Stimulated activated CD8-positive, alpha-beta memory T cell treated with anti-CD3 and anti-CD28 coated beads, Interleukin-2, amount 100 ng/mL, for 1 hour (primary cell): ENCODE data around the gene SPEG.

Experiments used
- DNase-seq, 2 donors: peaks; one replicate each; pipeline ENCODE4 v3.0.0-alpha.2; 2020; ENCODE audit warnings: low read depth in 2 of 2

Gene SPEG

DNA sequence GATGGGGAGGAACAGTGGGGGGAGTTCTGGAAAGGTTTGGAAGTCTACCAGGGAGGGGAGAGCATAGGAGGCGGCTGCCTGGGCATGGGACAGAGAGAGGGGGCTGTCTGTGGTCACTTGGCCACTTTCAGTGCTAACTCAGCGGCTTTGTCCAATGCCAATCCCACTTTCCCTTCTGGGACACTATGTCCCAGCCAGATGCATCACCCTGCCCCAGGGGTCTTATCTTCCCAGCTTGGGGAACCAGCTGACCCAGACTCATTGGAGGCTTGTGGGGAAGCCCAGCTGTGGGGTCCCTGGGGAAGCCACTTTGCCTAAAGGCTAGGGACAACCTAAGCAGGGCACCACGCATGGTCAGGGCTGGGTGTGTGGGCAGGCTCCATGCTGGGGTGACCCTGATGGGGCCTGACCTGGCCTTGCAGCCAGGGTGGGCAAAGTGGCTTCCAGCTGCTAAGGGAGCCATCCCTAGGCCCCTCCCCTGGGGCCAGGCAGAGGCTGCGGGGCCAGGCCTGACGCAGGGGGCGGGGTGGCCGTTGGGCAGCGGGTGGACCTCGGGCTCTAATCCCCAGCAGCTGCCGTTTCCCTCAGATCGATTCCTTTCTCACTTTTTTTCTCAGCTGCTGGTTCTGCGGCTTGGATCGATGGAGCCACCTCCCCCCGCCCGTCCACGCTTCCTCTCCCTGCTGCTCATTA, 78.0 kb downstream of the SPEG start:
- DNase-seq = no peak

DNA sequence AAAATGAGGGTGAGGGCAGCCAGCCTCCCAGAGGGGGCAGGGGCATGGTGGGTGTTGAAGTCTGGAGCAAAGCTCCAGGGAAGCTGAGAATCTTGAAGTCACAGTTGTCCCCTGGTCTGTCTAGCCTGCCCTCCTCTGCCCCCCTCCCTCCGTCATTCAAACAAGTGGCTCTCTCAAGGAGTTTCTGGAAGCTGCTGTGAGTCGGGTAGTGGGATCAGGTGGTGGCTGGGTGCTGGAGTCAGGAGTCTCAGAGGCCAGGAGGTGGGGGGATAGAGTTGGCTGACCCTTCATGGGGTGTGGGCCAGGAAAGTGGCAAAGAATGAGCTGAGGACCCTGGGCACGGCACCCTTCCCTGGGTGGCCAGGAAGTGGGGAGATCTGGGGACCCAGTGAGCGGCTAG, 79.1 kb downstream of the SPEG start:
- DNase-seq = no peak

DNA sequence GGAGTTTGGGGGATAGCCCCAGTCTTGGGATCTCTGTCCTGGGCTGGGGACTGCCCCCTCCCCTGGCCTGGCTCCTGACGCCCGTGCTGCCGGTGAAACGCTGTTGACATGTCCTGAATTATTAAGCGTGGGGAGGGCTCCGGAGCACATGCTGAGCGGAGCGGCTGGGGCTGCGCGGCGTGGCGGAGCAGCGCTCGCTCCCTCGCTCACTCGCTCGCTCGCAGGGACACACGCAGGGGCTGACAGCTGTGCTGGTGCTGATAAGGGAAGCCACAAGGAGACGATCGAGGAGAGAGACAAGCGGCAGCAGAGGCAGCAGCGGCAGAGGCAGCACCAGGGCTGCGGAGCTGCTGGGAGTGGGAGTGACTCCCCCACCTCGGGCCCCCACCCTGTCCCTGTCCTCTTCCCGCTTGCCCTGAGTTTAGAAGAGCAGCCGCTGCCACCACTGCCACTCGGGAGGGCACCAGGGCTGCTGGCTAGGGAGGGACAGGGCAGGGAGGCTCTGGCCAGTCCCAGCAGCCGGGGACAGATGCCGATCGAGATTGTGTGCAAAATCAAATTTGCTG, 79.6 kb downstream of the SPEG start, which contains the start of gene ASIC4:
Gene ASIC4, plus strand, starts transcription at position 287 of the 566 bp plus-strand sequence. Its CDS starts 243 bp downstream, at position 530.
- no peak for DNase-seq

GRCh38 chr2:219514836-219515235, 80.2 kb downstream of the SPEG start:
- DNase-seq = no peak

DNA sequence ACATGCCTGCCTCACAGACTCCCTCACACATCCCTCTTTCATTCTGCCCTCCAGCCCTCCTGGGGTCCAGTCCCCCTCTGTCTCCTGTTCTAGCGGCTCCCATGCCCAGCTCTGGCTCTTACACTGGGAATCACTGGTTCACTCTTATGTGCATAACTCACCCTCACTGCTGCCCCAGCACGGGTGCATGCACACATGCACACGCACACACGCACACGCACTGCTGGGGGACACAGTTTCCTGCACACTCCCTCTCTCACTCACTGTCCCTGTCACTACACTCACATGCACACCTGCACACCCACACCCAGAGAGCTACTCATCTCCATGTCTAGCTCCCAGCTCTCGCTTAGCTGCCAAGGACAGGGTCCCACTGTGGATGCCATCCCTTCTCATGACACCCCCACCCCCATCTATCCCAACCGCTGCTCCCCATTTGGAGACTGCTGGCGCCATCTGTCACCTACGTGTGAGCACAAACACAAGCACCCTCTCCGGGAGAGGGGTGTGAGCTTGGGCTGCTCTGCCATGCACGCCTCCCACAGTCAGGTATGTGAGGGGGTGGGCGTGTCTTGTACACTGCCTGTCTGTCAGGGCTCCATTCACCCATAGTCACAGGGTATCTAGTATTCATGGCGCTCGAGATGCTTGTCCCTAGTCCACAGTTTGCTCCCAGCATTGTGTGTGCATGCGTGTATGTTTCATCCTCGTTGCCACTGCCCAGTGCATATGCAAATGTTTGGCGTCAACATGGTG, 81.4 kb downstream of the SPEG start:
- DNase-seq = no peak

GRCh38 chr2:219516888-219517287, 82.2 kb downstream of the SPEG start:
- DNase-seq = no peak

GRCh38 chr2:219517954-219518778, 83.5 kb downstream of the SPEG start:
- no peak for DNase-seq

GRCh38 chr2:219519526-219519916, 84.9 kb downstream of the SPEG start:
- no peak for DNase-seq

DNA sequence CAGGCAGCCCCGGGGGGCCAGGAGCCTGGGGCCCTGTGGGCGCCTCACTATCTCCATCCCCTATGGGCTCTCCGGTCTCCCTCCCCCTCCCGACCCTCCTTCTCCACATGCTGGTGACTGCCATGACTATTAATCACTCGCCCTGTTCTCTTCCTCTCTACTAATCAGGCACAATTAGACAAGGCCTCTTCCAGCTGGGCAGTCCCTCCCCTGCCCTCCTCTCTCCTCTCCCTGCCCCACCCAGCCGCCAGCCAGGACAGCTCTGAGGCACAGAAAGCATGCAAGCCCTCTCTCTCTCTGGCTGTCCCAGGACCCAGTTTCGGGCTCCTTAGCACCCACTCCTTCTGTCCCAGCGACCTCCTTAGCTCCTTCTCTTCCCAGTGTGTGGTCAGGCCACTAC, 85.4 kb downstream of the SPEG start:
- no peak for DNase-seq

DNA sequence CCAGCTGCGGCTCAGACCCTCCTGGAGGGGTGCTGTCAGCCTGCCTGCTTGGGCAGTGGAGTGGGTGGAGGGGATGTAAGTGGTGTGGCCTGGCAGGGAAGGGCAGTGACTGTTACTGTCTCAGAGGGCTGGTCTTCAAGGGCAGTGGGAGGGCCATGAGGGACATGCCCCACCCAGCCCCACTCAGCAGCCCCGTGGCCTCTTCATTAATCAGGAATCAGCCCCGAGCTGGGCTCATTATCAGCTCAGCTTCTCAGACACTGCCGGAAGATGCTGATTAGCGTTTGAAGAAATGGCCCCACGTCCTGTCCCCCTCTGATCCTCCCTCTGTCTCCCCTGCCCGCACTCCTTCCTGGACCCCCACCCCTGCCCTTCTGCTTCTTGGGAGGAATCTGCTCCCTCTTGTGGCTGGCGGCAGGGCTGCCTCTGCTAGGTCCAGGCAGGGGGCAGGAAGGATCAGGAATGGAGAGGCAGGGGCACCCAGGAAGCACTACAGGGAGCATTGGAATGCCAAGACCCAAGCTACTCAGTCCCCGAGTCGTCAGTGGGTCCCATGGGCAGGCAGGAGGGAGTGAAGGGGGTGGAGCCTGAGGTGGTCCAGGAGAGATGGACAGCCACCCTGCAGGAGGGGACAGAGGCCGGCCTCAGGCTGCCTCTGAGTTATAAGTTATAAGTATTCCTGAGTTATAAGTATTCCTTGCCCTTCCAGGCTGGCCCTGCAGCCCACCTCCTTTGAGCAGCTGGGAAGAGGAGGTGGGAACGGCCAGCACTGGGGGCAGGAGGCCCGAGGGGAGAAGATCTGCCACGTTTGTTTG, 86.6 kb downstream of the SPEG start:
- no peak for DNase-seq

DNA sequence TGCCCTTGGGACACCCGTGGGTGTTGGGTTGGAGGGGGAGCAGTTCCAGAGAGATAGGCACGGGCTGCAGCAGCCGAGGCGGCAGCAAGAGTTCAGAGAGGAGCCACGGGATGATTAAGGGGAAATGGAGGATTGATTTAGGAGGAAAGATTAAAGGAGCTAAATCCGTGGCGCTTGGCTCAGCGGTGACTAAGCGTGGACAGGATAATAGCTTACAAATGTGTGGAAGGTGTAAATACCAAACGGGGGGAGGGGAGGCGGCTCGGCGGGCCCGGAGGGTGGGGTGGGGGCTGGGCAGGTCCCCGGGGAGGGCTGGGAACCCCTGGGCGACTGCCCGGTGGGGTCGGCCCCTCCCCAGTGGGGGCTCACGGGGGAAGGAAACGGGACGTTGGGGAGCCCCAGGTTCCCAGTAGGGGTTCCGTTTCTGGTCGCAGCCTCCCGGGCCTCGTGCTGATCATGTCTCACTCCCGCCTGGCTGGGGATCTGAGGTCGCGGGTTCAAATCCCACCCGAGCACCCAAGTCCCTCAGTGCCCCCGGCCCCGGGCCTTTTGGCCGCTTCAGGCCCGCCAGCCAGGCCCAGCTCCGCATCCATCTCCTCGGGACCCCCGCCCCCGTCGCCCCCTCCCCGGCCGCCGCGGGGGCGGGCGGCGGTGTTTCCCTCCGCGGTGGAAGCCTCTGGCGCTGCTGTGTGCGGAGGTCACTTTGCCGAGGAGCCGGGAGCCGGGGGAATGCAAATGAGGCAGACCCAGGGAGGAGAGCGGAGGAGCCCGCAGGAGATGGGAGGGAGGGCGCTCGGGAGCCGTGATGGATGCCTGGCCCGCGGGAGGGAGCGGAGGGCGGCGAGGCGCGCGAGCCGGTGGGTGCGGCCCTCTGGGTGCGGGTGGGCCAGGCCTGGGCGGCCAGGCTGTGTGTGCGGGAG, 87.7 kb downstream of the SPEG start:
- DNase-seq = no peak

DNA sequence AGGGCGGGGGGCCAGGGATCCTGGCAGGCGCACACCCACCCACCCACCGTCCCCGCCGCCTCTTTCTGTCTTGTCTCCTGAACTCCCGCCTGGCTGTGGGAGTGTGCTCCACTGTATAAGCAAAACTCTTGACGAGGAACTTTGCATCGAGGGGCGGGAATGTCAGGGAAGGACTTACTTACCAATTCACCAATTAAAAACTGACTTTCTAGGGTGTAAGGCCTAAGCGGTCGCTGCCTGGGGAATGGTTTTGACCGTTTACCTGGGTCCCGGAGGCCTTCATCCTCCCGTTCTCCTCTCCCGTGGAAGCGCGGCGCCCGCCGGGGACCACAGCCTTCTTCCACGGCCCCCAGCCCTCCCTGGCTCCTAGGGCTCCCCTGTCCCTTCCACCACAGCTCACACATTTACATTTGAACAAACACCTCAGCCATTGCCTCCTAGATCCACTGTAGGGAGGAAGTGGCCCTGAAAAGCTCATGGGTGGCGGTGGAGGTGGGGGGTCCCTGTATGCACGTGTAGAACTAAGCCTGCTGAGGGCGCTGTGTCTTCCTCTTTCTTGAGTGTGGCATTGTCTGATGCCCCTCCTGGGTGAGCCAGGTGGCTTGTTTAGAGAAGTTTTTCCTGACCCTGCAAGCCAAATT, 88.5 kb downstream of the SPEG start:
- DNase-seq = no peak

GRCh38 chr2:219524817-219525216, 90.2 kb downstream of the SPEG start:
- DNase-seq = no peak

- DNase-seq = no peak
These were observed 91.0 kb downstream of the SPEG start for GRCh38 chr2:219525533-219526232.

- no peak for DNase-seq
These were observed 91.9 kb downstream of the SPEG start for GRCh38 chr2:219526320-219527075.

DNA sequence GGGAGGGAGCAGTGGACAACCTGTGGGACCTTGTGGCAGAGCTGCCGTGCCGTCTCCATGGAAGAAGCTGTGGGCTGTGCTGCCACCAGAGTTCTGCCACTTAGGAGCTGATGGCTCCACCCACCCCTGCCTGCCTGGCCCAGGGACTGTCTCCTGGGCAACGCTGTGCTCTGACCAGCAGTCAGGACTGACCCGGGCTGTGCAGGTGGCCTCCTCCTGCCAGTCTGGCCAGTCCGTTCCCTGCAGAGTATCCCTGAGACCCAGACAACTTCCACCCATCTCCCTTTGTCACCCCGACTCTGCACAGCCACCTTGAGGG, 92.4 kb downstream of the SPEG start:
- no peak for DNase-seq

DNA sequence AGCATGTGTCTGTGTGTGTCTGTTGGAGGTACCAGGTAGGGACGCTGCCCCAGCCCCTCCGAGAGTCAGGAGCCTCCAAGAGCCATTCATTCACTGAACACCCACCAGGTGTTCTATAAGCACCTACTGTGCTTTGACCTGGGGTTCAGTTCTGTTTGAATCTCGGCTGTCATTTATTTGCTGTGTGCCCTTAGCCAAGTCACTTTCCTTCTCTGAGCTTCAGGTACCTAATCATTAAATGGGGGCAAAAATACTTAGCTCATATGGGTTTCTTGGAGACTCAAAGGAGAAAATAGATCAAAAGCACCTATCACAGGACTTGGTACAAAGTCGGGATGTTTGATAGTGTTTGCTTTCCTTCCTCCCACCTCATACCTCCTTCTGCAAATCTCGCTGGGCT, 92.8 kb downstream of the SPEG start:
- no peak for DNase-seq
